ENCODE results near the gene PXN. TPM values are rescaled to one million over a fixed set of nuclear protein-coding genes. Genes with fewer than 3 reads are reported as not detected.

Gene PXN
- total RNA-seq, 2 experiments from 2014 or later: 229 to 230 TPM

DNA sequence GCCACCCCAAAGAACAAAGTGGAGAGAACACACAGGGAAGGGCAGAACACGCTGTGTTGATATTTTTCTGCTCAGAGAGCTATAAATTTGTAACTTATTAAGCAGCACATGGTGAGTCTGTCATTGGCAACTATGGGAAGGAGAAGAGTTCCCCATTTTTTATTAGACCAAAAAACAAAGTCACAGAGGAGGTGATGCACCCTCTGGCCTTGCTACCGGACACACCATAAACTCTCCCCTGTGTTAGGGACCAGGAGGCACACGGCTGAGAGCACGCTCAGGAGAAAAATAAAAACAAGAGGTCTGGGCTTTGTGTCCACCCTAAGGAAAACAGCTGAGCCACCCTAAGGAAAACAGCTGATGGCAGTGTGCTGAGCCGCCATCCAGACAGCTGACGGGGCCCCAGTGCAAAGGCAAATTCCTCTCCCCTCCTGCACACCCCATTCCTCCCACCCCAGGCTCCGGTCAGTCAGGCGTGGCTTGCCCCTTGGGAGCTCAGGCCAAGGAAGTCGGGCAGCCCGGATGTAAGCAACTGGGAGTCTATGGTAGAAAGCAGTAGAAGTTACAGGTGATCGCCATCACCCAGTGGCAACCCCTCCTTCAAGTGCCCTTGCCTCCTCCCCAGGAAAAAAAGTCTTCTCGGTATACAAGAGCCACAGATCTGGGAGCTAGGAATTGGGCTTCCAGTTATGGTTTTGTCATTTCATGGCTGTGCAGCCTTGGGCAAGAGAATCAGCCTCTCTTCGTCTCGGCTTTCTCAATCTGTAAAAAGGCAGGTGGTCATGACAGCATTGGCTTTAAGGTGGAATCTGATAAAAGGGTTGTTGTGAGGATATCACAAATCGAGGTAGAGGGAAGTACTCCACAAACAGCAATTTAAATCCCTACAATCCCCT, 2.4 kb downstream of the PXN start:
- no peaks in the 10 kb centered on the region for H3K9me3 ChIP-seq (ENCODE audit: control insufficient read depth in 1 of 2, insufficient read depth in 1 of 2, low read length in 2 of 2)
- DNase-seq (no peak), ATAC-seq (ENCODE audit: poor library complexity) (no peak)
- Mint-ChIP-seq H3K36me3 (ENCODE audit: low read depth) (peaks cover 49% of the 10 kb centered on the region), H3K27me3 (no peaks in the 10 kb centered on the region), H3K4me1 (ENCODE audit: low read depth) (peaks cover 72% of the 10 kb centered on the region), H3K9me3 (no peaks in the 10 kb centered on the region), H3K4me3 (peak overlapping the region; percentile 93), H3K27ac (peak overlapping the region; percentile 95)
- H3K4me1 ChIP-seq (ENCODE audit: insufficient read depth, low read length): peaks cover 71% of the 10 kb centered on the region
- H3K4me3 ChIP-seq (ENCODE audit: low read length): peak overlapping the region; percentile 95
- CTCF ChIA-PET: interaction anchor here (0.9 to 10.6 kb wide), 7 partner anchors 8 to 62 kb away, joined by 3 to 234 read pairs (median 4); partner anchors contain the start of gene RPLP0
- H3K27ac ChIP-seq (ENCODE audit: low read depth in 1 of 2, low read length in 2 of 2): peak overlapping the region; percentile 60 to 83
- POLR2A ChIA-PET: interaction anchor here (1.0 to 14.3 kb wide), 10 partner anchors 11 to 62 kb away, joined by 3 to 220 read pairs (median 14); partner anchors contain the start of genes RNU4-1, RNU4-2, RPLP0 and SIRT4
- H3K27me3 ChIP-seq (ENCODE audit: control insufficient read depth in 1 of 2, insufficient read depth in 2 of 2, low read length in 2 of 2): no peaks in the 10 kb centered on the region
- H3K36me3 ChIP-seq (ENCODE audit: insufficient read depth, low read length): peaks cover 14% of the 10 kb centered on the region
- TF ChIP-seq, protein P1, sequence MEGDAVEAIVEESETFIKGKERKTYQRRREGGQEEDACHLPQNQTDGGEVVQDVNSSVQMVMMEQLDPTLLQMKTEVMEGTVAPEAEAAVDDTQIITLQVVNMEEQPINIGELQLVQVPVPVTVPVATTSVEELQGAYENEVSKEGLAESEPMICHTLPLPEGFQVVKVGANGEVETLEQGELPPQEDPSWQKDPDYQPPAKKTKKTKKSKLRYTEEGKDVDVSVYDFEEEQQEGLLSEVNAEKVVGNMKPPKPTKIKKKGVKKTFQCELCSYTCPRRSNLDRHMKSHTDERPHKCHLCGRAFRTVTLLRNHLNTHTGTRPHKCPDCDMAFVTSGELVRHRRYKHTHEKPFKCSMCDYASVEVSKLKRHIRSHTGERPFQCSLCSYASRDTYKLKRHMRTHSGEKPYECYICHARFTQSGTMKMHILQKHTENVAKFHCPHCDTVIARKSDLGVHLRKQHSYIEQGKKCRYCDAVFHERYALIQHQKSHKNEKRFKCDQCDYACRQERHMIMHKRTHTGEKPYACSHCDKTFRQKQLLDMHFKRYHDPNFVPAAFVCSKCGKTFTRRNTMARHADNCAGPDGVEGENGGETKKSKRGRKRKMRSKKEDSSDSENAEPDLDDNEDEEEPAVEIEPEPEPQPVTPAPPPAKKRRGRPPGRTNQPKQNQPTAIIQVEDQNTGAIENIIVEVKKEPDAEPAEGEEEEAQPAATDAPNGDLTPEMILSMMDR (IDR thresholded peaks at IDR 0.05): no peak
- intact Hi-C loops (cut with DNase I, micrococcal nuclease): loop anchor here (1.0 to 10.0 kb wide), 2 partner anchors 11 to 148 kb away; partner anchors contain the start of gene RAB35 (in 1 of the 2)

DNA sequence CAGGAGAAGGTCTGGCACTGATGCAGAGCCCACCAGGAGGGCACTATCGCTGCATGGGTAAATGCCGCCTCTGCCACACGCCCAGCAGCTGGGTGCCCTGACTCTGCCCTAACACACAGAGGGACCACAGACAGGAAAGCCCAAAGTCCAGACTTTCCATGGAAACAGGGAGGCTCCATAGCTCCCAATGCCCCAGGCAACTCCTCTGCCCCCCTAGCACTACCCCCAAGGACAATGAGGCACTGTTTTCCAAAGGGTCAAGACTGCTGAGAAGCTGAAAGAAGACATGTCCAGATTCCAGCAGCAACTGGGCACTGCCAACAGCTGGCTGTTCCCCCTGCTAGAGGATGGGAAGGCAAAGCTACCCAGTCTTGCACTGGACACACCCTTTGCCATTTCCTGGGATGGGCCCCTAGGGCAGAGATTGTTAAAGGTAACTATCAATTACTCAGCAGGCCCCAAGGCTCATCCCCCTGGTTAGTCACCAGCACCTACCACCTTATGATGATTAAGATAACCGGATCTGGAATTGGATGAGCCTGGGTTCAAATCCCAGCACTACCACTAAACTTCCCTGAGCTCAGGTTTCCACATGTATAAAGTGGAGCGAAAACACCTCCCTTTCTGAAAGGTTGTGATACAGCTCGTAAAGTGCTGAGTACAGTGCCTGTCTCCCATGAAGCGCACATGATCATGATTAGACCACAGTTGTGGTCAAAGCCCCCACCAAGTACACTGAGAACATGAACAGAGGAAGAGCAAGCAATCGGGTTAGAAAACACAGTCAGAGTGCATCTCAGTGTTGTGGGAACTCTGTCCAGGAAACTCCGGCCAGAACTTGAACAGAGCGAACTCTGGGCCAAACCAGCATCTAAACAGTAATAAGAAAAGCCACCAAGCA, 3.3 kb downstream of the PXN start:
- Mint-ChIP-seq H3K27ac (peak overlapping the region; percentile 95), H3K9me3 (no peaks in the 10 kb centered on the region), H3K36me3 (ENCODE audit: low read depth) (peaks cover 53% of the 10 kb centered on the region), H3K27me3 (no peaks in the 10 kb centered on the region), H3K4me3 (peak overlapping the region; percentile 93), H3K4me1 (ENCODE audit: low read depth) (peaks cover 81% of the 10 kb centered on the region)
- Histone ChIP-seq H3K4me3 (ENCODE audit: low read length) (peak overlapping the region; percentile 95), H3K4me1 (ENCODE audit: insufficient read depth, low read length) (peaks cover 80% of the 10 kb centered on the region), H3K27me3 (ENCODE audit: control insufficient read depth in 1 of 2, insufficient read depth in 2 of 2, low read length in 2 of 2) (no peaks in the 10 kb centered on the region), H3K36me3 (ENCODE audit: insufficient read depth, low read length) (peaks cover 14% of the 10 kb centered on the region), H3K9me3 (ENCODE audit: control insufficient read depth in 1 of 2, insufficient read depth in 1 of 2, low read length in 2 of 2) (no peaks in the 10 kb centered on the region), H3K27ac (ENCODE audit: low read depth in 1 of 2, low read length in 2 of 2) (peak overlapping the region; percentile 44 to 60)
- CTCF ChIA-PET: interaction anchor here (1.2 to 10.6 kb wide), 6 partner anchors 8 to 40 kb away, joined by 4 to 234 read pairs (median 4); partner anchors contain the start of gene SIRT4
- intact Hi-C loops (cut with DNase I, micrococcal nuclease): loop anchor here (1.0 to 10.0 kb wide), 2 partner anchors 10 to 147 kb away; partner anchors contain the start of gene RAB35 (in 1 of the 2)
- DNase-seq: peak in 2 of 14 experiments; percentile 33 to 60
- POLR2A ChIA-PET: interaction anchor here (1.0 to 14.3 kb wide), 9 partner anchors 11 to 61 kb away, joined by 3 to 220 read pairs (median 6); partner anchors contain the start of genes RNU4-1, RNU4-2, RPLP0 and SIRT4
- TF ChIP-seq, protein P1 (IDR thresholded peaks at IDR 0.05): no peak
- ATAC-seq (ENCODE audit: poor library complexity): peak; percentile 21
